OCI-M1 (cell line): ENCODE data around the gene PPP1CB.
A peak's percentile ranks its signal among the peaks of the same experiment; 100 is the strongest.

ENCODE experiments used
- DNase-seq: peaks from one replicate; lab custom pipeline; 2025; lab: John Stamatoyannopoulos, UW

PPP1CB gene

GRCh38 chr2:28745225-28745624 is 6.4 kb upstream of the PPP1CB start:
- no peak for DNase-seq

GRCh38 chr2:28745876-28746275 is 5.8 kb upstream of the PPP1CB start:
- peak; percentile 53 for DNase-seq

- no peak for DNase-seq
These were observed 5.1 kb upstream of the PPP1CB start for GRCh38 chr2:28746429-28747111.

GRCh38 chr2:28747714-28748113 is 3.9 kb upstream of the PPP1CB start:
- no peak for DNase-seq

- no peak for DNase-seq
These were observed 3.5 kb upstream of the PPP1CB start for GRCh38 chr2:28748176-28748575.

- DNase-seq: no peak
These were observed 2.7 kb upstream of the PPP1CB start for GRCh38 chr2:28748941-28749340.

GRCh38 chr2:28749526-28749925 is 2.1 kb upstream of the PPP1CB start:
- no peak for DNase-seq

- DNase-seq: peak; percentile 73
These were observed 1.0 kb upstream of the PPP1CB start for GRCh38 chr2:28750316-28751251.

GRCh38 chr2:28751956-28752630 is 463 bp downstream of the PPP1CB start:
- no peak for DNase-seq

- peak; percentile 45 for DNase-seq
These were observed 1.2 kb downstream of the PPP1CB start for GRCh38 chr2:28752631-28753376.

GRCh38 chr2:28754321-28754720 is 2.7 kb downstream of the PPP1CB start:
- peak; percentile 65 for DNase-seq

GRCh38 chr2:28755421-28755820 is 3.8 kb downstream of the PPP1CB start:
- DNase-seq: peak; percentile 12

GRCh38 chr2:28758459-28758858 is 6.8 kb downstream of the PPP1CB start:
- peak; percentile 28 for DNase-seq

GRCh38 chr2:28761420-28761819 is 9.8 kb downstream of the PPP1CB start:
- DNase-seq: no peak

- no peak for DNase-seq
These were observed 13.5 kb downstream of the PPP1CB start for GRCh38 chr2:28764909-28765711.

GRCh38 chr2:28766070-28766469 is 14.4 kb downstream of the PPP1CB start:
- no peak for DNase-seq

- no peak for DNase-seq
These were observed 15.7 kb downstream of the PPP1CB start for GRCh38 chr2:28767337-28767736.

GRCh38 chr2:28768422-28768821 is 16.8 kb downstream of the PPP1CB start:
- no peak for DNase-seq

- no peak for DNase-seq
These were observed 17.3 kb downstream of the PPP1CB start for GRCh38 chr2:28768952-28769351.

- no peak for DNase-seq
These were observed 20.7 kb downstream of the PPP1CB start for GRCh38 chr2:28772351-28772750.

- no peak for DNase-seq
These were observed 24.8 kb downstream of the PPP1CB start for GRCh38 chr2:28776471-28776870.
